Ascending aorta (tissue), 2 donors: ENCODE results near the gene MCCC1. TPM values are rescaled to one million over a fixed set of nuclear protein-coding genes. Genes with fewer than 3 reads are reported as not detected.

ENCODE experiments used
- DNase-seq, 2 donors: peaks; one replicate each; pipeline ENCODE4 v3.0.0-alpha.2; 2019; ENCODE audit warnings: low spot score in 2 of 2
- H3K27ac ChIP-seq, 2 donors: fragments of 200-600 bp; sonication (generic); one replicate each; pipeline ENCODE4 v1.5.1; 2016 to 2017; ENCODE audit warnings: mild to moderate bottlenecking in 1 of 2
- H3K27me3 ChIP-seq: fragments of 200-600 bp; sonication (generic); one replicate; pipeline ENCODE4 v1.5.1; 2017
- H3K36me3 ChIP-seq, 2 donors: fragments of 200-600 bp; sonication (generic); one replicate each; pipeline ENCODE4 v1.5.1; 2016
- H3K4me1 ChIP-seq, 2 donors: fragments of 200-600 bp; sonication (generic); one replicate each; pipeline ENCODE4 v1.5.1; 2016 to 2017; ENCODE audit warnings: mild to moderate bottlenecking in 1 of 2
- H3K4me3 ChIP-seq, 2 donors: fragments of 200-600 bp; sonication (generic); one replicate each; pipeline ENCODE4 v1.5.1; 2016 to 2017; ENCODE audit warnings: mild to moderate bottlenecking in 1 of 2
- H3K9me3 ChIP-seq, 2 donors: fragments of 200-600 bp; sonication (generic); one replicate each; pipeline ENCODE4 v1.5.1; 2016
- intact Hi-C: fragments of 100-400 bp; cut with DNase I; formaldehyde crosslinking; loops from one replicate; pipeline ENCODE4 v1.15.1; 2023
- total RNA-seq: library from RNA; depleted of rRNA; stranded (reverse); fragments of >200 nt; gene quantifications from one replicate; pipeline ENCODE4 v1.1.0, GENCODE V29; 2016
- TF ChIP-seq, protein P1 (sequence below), 3 experiments: fragments of 200-600 bp in 2 of 3; fragments of 450-650 bp in 1 of 3; sonication (generic) in 2 of 3; IDR thresholded peaks; one replicate each; pipeline ENCODE4 v1.5.1; 2016 to 2019; ENCODE audit warnings: antibody characterized with exemption in 3 of 3, mild to moderate bottlenecking in 1 of 3, moderate library complexity in 1 of 3

Gene MCCC1
- total RNA-seq, result 10.3 TPM

DNA sequence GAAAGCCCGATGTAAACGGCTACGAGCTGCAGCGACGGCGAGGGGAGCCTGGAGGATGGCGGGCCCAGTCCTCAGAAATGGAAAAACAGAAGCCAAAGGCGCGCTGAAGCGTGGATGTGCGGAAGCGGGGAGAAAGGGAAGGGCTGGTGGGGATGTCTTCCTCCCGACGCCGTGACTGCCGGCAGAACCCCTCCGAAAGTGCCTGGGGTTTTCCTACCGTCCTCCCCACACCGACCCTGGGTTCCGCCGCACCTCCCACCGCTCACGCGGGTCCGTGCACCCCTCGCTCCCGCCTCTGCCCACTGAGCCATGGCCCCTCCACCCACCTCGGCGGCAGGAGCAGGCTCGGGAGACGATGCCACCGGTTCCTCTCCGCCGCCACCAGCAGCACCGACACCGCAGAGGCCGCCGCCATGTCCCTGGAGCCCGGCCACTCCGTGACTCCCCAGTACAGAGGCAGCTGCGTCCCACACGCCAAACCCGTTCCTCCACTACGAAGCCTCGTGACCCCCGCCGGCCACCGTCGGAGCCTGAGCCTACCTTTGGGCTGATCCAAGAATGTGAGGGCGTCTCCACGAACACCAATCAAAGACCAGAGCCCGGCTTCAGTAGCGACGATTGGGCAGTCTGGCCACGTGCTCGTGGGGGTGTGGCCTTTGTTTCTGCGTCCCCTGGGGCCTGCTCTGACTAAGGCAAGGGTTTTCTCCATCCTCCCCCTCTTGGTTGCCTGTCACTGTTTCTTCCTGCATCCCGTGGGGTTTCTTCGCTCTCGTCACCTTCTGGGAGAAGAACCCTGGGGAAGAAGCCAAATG, at the start of gene MCCC1:
Gene MCCC1 (minus strand): TSS at position 471 of the 812 bp plus-strand sequence. CDS start 56 bp downstream, at position 415.
- Histone ChIP-seq H3K4me3 (peak within 1 kb of the TSS; percentile 65 to 83), H3K4me1 (peaks cover 0 to 15% of the 10 kb centered on the region in 2 donors), H3K9me3 (no peaks in the 10 kb centered on the region), H3K27me3 (no peaks in the 10 kb centered on the region), H3K27ac (peak within 1 kb of the TSS; percentile 90 to 91), H3K36me3 (no peaks in the 10 kb centered on the region)
- TF ChIP-seq, protein P1, sequence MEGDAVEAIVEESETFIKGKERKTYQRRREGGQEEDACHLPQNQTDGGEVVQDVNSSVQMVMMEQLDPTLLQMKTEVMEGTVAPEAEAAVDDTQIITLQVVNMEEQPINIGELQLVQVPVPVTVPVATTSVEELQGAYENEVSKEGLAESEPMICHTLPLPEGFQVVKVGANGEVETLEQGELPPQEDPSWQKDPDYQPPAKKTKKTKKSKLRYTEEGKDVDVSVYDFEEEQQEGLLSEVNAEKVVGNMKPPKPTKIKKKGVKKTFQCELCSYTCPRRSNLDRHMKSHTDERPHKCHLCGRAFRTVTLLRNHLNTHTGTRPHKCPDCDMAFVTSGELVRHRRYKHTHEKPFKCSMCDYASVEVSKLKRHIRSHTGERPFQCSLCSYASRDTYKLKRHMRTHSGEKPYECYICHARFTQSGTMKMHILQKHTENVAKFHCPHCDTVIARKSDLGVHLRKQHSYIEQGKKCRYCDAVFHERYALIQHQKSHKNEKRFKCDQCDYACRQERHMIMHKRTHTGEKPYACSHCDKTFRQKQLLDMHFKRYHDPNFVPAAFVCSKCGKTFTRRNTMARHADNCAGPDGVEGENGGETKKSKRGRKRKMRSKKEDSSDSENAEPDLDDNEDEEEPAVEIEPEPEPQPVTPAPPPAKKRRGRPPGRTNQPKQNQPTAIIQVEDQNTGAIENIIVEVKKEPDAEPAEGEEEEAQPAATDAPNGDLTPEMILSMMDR (IDR thresholded peaks at IDR 0.05), result no peak
- intact Hi-C loops, result loop anchor here (1.0 to 10.0 kb wide), 7 partner anchors 119 to 1056 kb away; partner anchors contain the start of genes ABCC5, ATP11B, DCUN1D1 and DVL3
- peak; percentile 96 to 99 for DNase-seq

DNA sequence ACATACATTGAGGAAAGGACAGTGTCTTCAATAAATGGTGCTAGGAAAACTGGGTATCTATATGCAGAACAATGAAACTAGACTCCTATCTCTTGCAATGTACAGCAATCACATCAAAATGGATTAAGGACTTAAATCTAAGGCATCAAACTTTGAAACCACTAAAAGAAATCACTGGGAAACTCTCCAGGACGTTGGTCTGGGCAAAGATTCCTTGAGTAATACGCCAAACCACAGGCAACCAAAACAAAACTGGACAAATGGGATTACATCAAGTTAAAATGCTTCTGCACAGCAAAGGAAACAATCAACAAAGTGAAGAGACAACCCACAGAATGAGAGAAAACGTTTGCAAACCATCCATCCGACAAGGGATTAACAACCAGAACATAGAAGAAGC, 48.8 kb upstream of the MCCC1 start:
- Histone ChIP-seq H3K4me3 (no peak overlapping the region), H3K9me3 (no peaks in the 10 kb centered on the region), H3K4me1 (no peaks in the 10 kb centered on the region), H3K36me3 (no peaks in the 10 kb centered on the region), H3K27ac (no peak overlapping the region), H3K27me3 (no peaks in the 10 kb centered on the region)
- intact Hi-C loops, result no loop called here
- TF ChIP-seq, protein P1 (IDR thresholded peaks at IDR 0.05), result no peak
- no peak for DNase-seq

DNA sequence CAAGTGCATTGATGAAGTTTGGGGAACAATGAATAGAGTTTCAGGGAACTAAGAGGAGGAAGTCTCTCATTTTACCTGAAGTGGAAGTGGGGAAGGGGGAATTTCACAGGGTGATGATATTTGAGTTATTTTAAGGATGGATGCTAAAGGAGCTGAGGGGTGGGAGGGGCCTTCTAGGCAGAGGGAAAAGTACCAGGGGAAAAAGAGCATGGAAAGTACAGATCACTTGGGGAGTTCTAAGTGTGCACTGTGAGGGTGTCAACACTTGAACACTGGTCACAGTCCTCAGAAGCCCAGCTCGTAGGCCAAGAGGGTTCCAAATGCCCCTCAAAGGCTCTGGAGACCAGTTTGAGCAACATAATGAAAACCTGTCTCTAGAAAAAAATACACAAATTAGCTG, 45.1 kb upstream of the MCCC1 start:
- Histone ChIP-seq H3K9me3 (no peaks in the 10 kb centered on the region), H3K4me1 (no peaks in the 10 kb centered on the region), H3K27me3 (no peaks in the 10 kb centered on the region), H3K36me3 (no peaks in the 10 kb centered on the region), H3K4me3 (no peak overlapping the region), H3K27ac (no peak overlapping the region)
- intact Hi-C loops, result no loop called here
- no peak for DNase-seq
- TF ChIP-seq, protein P1 (IDR thresholded peaks at IDR 0.05), result no peak

DNA sequence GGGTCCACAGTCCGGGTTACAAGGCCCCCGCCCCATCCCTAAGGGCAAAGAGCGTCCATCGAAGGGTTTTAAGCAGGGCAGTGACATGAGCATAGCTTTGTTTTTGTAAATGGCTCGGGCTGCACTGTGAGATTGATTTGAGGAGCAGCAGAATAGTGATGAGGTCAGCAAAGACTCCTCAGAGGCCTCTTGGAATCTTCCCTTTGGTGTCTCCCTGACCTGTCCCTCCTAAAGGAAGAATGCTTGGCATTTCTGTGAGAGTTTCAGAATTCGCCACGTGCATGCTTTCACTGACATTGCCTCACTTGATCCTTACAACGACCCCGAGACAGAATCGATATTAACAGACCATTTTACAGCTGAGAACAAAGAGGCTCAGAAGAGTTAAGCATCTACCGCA, 42.9 kb upstream of the MCCC1 start:
- no peaks in the 10 kb centered on the region for H3K36me3 ChIP-seq
- no peak for DNase-seq
- intact Hi-C loops, result no loop called here
- H3K4me3 ChIP-seq, result no peak overlapping the region
- H3K27me3 ChIP-seq, result no peaks in the 10 kb centered on the region
- TF ChIP-seq, protein P1 (IDR thresholded peaks at IDR 0.05), result no peak
- H3K4me1 ChIP-seq, result no peaks in the 10 kb centered on the region
- H3K27ac ChIP-seq, result no peak overlapping the region
- no peaks in the 10 kb centered on the region for H3K9me3 ChIP-seq

DNA sequence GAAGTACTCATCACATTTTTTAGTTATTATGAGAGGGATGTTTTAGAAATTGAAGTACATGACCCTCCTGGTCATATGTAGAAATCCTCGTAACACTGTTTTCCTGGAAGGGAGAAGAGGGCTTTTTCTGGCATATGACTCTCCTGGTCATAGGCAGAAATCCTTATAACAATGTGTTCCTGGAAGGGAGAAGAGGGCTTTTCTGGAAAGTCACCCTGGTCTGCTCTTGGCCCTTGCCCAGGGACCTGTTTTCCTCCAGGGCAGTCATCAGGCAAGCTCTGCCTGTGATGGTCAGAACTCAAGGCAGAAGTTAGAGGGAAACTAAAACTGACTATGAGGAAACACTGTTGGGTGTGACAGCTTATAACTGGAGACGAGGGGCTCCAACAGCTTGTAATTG, 35.5 kb upstream of the MCCC1 start:
- no peaks in the 10 kb centered on the region for H3K36me3 ChIP-seq
- no peaks in the 10 kb centered on the region for H3K4me1 ChIP-seq
- intact Hi-C loops, result no loop called here
- no peak overlapping the region for H3K4me3 ChIP-seq
- H3K27me3 ChIP-seq, result no peaks in the 10 kb centered on the region
- TF ChIP-seq, protein P1 (IDR thresholded peaks at IDR 0.05), result no peak
- DNase-seq, result no peak
- H3K9me3 ChIP-seq, result no peaks in the 10 kb centered on the region
- H3K27ac ChIP-seq, result no peak overlapping the region
